HUDEP-2 (cell line): ENCODE data around the gene FOXE1.

Source experiments
- DNase-seq, 76 experiments: peaks; one replicate each; lab custom pipeline; 2025; ENCODE audit not compliant: unreplicated experiment in 76 of 76; lab: John Stamatoyannopoulos, UW

Gene FOXE1

DNA sequence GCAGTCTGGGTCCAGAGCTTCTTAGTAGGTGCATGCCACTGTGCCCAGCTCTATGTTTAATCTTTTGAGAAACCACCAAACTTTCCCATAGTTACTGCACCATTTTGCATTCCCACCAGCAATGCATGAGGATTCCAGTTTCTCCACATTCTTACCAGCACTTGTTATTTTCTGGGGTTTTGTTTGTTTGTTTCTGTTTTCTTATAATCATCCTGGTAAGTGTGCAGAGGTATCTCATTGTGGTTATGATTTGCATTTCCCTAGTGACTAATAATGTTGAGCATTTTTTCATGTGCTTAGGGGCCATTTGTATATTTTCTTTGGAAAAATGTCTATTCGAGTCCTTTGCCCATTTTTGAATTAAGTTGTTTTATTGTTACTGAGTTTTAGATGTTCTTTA, 11.4 kb downstream of the FOXE1 start:
- no peak for DNase-seq

DNA sequence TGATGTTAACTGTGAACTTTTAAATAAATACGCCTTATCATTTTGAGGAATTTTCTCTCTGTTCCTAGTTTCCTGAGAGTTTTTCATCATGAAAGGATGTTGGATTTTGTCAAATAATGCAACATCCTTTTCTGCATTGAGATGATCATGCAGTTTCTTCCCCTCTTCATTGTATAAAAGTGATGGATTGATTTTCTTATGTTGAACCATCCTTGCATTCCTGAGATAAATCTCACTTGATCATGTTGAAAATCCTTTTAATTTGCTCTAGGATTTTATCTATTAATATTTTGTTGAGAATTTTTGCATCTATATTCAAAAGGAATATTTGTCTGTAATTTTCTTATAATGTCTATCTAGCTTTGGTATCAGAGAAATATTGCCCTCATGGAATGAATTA, 13.3 kb downstream of the FOXE1 start:
- DNase-seq = no peak

DNA sequence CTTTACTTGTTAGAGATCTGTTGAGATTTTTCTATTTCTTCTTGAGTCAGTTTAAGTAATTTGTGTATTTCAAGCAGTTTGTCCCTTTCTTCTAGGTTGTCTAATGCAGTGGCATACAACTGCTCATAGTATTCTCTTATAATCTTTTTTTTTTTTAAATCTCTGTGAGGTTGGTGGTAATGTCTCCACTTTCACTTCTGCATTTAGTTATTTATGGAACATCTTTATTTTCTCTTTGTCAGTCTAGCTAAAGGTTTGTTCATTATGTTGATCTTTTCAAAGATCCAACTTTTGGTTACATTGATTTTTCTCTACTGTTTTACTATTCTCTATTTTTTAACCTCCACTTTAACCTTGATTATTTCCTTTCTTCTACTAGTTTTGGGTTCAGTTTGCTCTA, 13.8 kb downstream of the FOXE1 start:
- no peak for DNase-seq

DNA sequence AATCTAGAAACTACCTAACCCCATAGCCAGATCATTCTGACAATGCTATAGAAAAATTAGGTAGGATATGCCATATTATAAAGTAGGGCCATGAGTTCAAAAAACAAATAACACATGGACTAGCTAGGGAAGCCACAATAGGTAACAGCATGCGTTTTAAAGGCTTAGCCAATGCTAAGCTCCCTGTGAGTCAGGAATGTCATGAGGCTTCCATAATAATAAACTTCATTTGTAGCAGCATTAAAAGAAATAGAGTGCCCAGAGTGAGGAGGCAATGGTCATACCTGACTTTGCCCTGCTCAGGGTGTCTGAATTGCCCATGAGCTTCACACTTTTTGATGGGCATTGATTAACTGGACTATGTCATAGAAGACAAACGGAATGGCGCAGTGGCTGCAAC, 15.8 kb downstream of the FOXE1 start:
- no peak for DNase-seq

DNA sequence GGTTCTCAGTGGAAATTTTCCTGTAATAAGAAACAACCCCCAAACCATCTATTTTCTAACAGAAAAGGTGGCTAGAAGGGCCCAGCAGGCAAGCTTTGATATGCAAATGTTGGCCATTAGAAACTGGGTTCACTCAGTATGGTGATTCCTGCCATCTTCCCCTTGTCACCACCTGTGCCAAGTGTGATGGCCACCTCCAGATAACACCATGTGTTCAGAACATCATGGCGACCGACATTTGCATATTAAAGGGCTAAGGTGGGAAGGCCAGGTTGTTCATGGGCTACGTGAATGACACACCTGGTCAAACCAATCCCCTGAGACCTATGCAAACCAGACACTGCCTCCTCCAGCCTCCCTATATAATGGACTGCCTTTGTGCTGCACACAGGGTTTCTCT, 20.4 kb downstream of the FOXE1 start:
- no peak for DNase-seq

DNA sequence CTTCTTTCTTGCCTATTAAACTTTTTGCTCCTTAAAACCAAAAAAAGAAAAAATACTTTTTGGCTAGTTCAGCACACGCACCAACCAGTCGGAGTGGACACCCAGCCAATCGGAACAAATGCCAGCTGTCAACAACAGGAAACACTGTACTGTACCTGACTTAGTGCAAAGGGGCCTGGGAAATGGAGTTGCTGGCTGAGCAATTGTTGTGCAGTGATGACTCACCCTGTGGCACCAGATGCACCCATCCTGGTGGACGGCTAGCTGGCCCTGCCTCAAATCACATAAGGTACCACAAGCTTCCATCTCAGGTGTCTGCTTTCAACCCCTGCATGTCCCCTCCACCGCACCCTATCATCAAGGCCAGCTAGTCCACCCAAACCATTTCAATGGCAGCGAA, 20.9 kb downstream of the FOXE1 start:
- no peak for DNase-seq

DNA sequence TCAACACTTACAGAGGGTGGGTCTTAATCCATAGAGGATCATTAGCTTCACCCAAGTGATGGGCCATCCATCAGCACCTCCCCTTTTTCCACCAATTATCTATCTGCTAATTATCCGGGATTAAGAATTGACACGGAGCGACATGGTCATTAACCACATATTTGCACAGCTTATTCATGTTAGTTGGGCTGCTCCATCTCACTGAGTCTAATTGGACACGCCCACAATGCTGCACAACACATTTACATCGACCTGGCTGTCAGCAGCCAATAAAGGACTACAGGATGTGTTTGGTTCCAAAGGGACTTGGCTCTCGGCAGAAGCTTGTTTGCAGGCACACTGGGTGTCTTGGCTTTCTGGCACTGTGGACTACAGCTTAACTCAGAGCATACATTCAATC, 21.6 kb downstream of the FOXE1 start:
- no peak for DNase-seq

DNA sequence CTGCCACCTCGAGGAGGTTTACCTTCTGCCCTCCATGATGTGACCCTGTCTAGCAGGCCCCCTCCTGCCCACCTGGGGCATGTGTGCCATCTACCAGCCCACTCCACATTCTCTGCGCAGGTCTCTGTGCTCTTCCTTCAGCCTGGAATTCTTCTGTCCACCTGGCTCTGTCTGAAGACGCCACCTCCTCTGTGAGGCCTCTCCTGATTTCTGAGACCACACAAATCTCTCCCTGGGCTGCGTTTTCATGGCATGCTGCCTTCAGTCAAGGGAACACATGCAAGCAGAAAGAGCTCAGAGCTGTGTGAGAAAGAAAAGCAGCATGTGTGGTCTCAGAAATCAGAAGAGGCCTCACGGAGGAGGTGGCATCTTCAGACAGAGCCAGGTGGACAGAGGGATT, 22.1 kb downstream of the FOXE1 start:
- no peak for DNase-seq

DNA sequence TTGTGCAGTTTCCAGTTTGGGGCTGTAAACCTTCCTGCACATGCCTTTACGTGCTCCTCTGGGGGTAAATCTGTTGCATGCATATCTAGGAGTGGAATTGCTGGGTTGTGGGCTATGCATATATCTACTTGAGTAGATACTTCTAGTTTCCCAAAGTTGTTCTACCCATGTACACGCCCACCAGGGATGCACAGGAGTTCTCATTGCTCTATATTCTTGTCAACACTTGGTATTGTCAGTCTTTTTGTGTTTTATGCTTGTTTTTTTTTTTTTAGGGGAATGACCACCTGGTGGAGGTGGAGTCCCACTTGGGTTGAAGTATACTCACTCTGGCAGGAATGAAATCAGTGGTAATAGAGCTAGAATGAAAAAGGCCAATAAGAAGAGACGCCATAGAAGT, 23.0 kb downstream of the FOXE1 start:
- no peak for DNase-seq

DNA sequence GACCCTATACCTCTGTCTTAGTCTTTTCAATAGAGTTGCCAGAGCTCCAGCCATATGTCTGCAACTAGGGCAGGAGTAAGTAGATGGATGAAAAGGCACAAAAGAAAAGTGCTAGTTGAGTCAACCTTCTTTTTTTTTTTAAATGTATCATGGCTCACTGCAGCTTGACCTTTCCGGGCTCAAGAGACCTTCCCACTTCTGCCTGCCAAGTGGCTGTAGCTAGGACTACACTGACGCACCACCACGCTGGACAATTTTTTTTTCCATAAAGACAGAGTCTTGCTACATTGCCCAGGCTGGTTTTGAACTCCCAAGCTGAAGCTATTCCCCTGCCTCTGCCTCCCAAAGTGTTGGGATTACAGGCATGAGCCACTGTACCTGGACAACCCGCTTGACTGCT, 27.3 kb downstream of the FOXE1 start:
- no peak for DNase-seq

DNA sequence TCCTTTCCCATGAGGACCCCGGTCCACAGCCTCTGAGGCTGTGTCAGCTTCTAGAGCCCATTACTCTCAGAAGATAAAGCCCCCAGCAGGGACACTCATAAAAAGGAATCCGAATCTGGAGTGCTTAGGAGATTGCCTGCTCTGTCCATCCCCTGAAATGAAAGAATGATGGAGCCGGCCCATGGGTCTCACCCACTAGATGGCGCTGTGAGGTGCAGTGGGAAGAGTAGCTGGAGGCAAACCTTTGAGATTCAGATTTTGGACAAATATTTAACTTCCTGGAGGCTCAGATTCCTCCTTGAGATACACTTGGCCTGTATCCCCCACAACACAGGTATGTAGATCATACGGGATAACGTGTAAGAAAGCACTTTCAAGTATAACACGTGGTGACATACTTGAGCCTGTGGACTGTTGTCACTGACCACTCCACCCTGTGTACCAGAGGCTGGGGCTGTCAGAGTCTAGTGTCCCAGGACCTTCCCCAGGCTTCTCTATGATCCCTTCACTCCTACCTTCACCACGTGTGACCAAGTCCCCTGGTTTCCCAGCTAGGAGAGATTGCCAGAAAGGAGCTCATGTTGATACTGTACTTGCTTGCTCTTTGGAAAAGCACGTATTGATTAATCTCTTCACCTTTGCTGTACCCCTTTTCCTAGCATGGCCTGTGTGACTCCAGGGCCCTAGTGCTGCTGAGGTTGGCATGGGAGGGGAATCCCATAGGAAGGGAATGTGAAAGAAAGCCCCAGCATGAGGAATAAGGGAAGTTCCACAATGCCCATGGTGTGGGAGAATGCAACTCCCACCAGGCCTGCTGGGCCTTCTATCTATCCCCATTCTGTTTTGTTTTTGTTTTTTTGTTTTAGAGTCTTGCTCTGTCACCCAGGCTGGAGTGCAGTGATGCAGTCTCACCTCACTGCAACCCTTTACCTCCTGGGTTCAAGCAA, 37.2 kb downstream of the FOXE1 start:
- peak in 35 of 76 experiments; percentile 3 to 52 (median 21) for DNase-seq

DNA sequence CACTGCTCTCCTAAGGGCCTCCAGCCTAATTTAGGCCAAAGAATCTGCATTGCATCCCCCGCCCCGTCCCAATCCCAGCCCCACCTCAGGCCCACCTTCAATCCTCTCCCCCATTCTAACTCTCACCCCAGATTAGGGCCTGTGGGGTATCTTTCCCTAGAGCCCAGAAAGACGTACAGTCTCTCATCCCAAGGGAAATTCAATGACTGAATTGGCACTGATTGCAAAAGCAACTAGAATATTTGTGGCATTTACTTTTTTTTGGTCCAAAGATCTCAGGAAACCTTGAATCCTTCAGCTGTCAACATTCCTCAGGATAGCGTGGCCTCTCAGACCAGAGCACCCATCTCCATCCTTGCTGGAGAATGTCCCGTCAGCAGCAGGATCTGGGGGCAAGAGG, 38.7 kb downstream of the FOXE1 start:
- no peak for DNase-seq

DNA sequence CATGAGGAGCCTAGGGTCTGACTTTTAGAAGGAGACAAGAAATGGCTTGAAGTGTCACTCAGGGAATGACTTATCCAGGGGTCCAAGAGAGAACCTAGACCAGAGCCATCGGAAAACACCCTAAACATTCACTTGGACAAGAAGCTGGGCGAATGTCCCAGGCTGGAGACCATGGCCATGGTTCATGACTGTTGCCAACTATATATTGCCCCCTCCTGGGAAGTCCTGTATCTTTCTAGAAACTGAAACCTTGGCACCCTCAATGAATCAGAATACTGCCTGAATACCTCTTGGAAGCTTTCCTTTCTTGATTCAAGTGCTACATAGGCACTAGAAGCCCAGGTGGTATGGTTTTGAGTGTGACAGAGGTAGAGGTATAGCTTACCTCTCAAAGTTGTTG, 39.4 kb downstream of the FOXE1 start:
- DNase-seq = peak in 2 of 76 experiments; percentile 3 to 6

DNA sequence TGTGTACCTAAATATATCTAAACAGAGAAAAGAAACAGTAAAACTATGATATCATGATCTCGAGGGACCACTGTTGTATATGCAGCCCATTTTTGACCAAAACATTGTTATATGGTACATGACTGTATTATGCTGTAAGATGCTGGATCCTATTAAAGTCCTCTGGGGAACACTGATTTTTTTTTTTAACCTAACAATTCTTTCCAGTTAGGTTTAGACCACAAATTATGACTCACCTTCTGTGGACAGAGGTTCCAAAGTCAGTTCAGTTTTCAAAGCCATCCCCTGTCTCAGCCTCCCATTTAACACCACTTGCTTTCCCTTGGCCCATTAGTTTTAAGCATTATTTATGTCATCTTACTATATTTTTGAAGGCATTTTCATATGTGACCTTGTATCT, 42.2 kb downstream of the FOXE1 start:
- no peak for DNase-seq

DNA sequence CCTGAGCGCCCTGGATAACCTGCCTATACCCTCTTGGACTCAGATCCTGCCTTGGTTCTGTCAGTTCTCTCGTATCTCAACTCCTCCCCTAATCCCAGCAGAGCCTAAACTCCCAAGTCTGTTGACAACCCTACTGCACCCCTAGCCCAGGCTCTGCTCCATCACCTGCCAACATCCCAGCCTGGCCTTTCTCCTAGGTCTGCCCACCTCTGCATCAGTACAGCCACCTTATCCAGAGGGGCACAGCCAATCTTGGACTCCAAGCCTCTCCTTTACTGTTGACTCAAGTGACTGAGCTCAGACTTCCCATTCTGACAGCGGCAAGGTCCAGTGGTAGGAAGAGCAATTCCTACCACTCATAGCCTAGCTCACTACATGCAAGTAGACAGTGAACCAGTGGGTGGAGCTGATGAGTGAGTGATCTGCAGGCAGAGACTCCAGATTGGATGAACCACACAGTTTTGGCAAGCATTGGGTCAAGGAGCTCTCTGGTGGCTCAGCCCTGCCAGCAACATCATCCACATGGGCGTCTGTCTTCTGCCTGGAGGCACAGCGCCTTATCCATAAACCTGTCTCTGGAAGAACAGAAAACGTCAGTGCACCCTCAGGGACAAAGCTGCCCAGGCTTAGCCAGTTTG, 42.8 kb downstream of the FOXE1 start:
- peak in 29 of 76 experiments; percentile 2 to 67 (median 25) for DNase-seq

DNA sequence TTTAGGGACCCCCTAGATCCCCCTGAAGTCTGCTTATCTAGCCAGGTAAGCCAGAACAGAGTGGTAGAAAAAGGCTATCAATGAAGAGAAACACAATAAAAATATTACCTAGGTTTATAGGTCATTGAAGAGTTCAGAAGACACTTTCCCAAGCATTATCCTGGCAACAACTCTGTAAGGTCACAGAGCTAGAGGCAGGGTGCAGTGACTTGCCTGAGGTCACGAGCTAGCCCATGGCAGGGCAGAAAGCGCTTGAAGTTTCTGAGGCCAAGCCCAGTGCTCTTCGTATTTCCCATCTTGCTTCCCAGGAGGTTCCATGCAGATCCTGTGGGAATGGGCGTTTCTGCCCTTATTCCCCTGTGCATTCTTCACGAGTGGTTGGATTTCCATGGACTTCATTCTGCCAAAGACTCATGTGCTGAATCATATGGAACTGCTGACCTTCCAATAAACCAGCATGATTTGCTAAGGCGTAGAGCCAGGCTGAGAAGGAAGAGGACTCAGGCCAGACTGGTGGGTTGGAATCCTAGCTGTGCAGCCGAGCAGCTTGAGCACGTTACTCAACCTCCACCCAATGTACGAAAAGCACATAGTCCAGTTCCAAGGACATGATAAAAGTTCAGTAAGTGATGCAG, 47.2 kb downstream of the FOXE1 start:
- no peak for DNase-seq

DNA sequence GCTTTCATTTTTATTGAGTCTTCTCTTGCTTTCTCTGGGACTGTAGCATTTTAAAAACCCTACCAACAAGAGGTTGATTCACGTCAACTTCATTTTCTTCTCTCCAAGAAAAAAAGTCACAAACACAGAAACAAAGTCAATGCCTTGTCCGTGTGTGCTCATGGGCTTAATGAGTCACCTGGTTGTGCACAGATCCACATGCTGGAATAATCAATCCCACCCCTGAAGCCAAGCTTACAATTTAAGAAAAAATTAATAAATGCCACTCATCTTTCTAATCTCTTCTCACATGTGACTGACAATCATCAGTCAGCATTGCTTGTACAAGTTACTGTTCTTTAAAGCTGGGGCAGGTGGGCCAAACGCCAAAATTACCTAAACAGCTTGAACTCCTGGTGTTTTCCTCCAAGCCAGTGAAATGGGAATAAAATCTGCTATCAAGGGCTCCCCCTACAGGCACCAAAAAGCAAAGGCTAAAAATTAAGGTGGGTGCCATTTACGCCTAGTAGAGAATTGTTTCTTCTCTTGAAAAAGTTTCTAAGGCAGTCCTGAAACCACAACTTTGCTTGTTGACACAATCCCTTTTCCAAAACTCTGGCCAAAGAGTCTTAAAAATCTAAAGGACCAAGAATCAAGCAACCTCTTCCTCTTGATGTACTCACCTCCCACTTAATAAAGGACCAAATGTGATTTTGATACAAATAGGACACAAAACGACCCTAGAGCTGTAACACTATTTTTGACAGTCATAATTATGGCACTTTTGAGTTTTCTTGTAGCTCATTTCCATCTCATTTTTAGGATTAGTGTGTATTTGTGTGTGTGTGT, 47.9 kb downstream of the FOXE1 start:
- DNase-seq = peak in 6 of 76 experiments; percentile 6 to 24 (median 12)

DNA sequence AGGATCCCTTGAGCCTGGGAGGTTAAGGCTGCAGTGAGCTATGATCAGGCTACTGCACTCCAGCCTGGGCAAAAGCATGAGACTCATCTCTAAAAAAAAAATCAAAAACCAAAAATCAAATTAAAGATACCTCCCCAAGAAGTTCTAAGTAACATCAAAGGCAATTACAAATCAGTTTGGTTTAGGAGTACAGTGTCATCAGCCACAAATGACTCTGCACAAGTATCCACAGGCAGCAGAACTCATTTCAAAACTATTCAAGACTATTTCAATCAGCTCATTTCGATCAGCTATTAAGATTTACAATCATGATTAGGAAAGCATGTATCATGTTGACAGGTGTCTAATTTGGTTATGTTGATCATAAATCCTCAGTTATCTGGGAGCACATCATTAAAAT, 50.2 kb downstream of the FOXE1 start:
- DNase-seq = no peak

DNA sequence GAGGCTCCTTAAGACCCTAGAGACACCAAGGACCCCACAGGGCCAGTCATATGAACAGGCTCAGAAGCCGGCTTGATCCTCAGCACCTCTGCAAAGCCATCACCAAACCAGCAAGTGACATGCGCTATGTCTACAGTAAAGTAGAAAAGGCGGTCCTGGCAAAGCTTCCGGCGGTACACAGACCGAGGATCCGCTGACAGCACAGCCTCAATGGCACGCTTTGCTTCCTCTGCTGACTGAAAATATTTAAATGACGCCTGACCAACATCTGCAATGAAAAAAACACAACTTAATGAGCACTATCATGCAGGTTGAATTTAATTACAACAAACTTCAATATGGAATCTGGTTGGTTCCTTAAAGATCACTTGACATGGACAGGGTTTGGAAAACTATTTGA, 51.7 kb downstream of the FOXE1 start:
- no peak for DNase-seq

DNA sequence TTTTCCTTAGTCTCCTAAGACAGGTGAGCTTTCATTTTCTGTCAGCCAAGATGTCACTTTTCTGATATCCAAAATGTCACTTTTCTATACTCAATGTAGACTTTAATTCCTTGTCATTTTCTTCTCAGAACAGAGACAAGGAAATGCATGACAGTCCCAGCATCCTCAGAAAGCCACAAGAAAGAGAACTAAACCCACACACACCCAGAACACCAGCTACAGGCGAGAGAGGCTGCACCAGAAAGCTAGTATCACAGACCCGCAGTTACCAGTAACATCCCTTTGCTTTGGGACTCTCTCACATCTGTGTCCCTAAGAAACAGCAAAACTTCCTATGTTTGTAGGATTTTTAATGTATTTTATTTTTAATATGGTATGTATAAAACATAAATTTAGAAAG, 52.2 kb downstream of the FOXE1 start:
- DNase-seq = no peak
